Neural crest cell (in vitro differentiated cells): ENCODE data around the gene SDE2. TPM values are rescaled to one million over a fixed set of nuclear protein-coding genes. Genes with fewer than 3 reads are reported as not detected.

Experiments used
- DNase-seq: peaks from one replicate; pipeline ENCODE4 v3.0.0; 2021; ENCODE audit warnings: low read depth, mixed read lengths, low spot score
- H3K27ac Mint-ChIP-seq: one replicate; pipeline ENCODE4 v1.8.0; 2021; ENCODE audit warnings: mild to moderate bottlenecking, mixed read lengths; ENCODE audit not compliant: unreplicated experiment
- H3K27me3 Mint-ChIP-seq: 2 replicates; pipeline ENCODE4 v1.8.0; 2021; ENCODE audit warnings: low read depth, mild to moderate bottlenecking, mixed read lengths
- H3K36me3 Mint-ChIP-seq: 2 replicates; pipeline ENCODE4 v1.8.0; 2021; ENCODE audit warnings: low read depth, mild to moderate bottlenecking, mixed read lengths
- H3K4me1 Mint-ChIP-seq: 2 replicates; pipeline ENCODE4 v1.8.0; 2021; ENCODE audit warnings: mixed read lengths
- H3K4me3 Mint-ChIP-seq: one replicate; pipeline ENCODE4 v1.8.0; 2021; ENCODE audit warnings: mild to moderate bottlenecking, mixed read lengths
- H3K9me3 Mint-ChIP-seq: 2 replicates; pipeline ENCODE4 v1.8.0; 2021; ENCODE audit warnings: mixed read lengths
- total RNA-seq: library from RNA; stranded (reverse); gene quantifications from 2 replicates; pipeline ENCODE4 v1.2.1, GENCODE V29; 2021
- TF ChIP-seq, protein P1 (sequence below): fragments of 200-600 bp; sonication (generic); conservative IDR thresholded peaks from 2 replicates; pipeline ENCODE4 v1.5.0; 2021; ENCODE audit warnings: antibody characterized with exemption, mild to moderate bottlenecking

SDE2 gene
- total RNA-seq, 1 donor from 2014 or later: 18.1 TPM

DNA sequence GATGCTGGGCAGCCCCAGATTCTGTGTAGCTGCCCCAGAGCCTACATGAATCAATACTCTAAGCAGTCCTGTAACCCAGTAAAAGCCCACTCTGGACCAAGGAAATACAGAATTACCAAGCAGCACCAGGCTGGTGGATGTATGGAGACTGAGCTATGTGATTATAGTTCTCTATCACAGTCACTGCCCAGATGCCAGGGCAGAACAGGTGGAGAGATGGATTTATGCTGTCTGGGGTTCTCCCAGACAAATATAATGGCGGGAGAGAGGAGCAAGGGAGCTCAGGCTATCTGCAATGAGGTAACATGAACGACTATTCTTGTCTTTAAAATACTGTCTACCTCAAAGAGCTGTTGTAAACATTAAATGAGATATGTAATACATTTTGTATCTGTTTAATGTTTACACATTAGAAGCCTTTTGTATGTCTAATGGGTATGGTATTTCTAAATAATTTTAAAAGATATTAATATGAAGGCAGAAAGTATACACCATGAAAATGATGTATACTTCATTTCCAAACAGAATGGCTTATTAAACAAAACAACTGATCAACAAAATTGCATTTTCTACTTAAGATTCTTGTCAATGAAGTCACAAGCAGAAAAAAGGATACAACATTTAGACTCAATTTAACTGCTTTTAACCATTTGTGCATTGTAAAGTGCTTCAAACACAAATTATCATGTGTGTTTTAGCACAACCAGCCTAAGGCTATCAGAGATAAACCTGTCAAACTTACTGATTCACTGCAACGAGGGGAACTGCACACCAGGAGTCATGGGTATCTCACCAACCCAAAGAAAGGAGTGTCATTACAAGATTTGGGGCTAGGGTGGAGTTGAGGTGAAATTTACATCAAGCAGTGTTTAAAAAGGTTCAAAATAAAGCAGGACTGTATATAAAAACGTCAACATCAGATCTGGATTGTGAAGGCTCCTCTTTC, 3.0 kb downstream of the SDE2 start:
- Mint-ChIP-seq H3K4me3 (peak overlapping the region; percentile 82), H3K36me3 (no peaks in the 10 kb centered on the region), H3K27ac (peak overlapping the region; percentile 10), H3K9me3 (no peaks in the 10 kb centered on the region), H3K4me1 (peaks cover 30% of the 10 kb centered on the region), H3K27me3 (no peaks in the 10 kb centered on the region)
- no peak for DNase-seq
- TF ChIP-seq, protein P1, sequence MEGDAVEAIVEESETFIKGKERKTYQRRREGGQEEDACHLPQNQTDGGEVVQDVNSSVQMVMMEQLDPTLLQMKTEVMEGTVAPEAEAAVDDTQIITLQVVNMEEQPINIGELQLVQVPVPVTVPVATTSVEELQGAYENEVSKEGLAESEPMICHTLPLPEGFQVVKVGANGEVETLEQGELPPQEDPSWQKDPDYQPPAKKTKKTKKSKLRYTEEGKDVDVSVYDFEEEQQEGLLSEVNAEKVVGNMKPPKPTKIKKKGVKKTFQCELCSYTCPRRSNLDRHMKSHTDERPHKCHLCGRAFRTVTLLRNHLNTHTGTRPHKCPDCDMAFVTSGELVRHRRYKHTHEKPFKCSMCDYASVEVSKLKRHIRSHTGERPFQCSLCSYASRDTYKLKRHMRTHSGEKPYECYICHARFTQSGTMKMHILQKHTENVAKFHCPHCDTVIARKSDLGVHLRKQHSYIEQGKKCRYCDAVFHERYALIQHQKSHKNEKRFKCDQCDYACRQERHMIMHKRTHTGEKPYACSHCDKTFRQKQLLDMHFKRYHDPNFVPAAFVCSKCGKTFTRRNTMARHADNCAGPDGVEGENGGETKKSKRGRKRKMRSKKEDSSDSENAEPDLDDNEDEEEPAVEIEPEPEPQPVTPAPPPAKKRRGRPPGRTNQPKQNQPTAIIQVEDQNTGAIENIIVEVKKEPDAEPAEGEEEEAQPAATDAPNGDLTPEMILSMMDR: no peak

DNA sequence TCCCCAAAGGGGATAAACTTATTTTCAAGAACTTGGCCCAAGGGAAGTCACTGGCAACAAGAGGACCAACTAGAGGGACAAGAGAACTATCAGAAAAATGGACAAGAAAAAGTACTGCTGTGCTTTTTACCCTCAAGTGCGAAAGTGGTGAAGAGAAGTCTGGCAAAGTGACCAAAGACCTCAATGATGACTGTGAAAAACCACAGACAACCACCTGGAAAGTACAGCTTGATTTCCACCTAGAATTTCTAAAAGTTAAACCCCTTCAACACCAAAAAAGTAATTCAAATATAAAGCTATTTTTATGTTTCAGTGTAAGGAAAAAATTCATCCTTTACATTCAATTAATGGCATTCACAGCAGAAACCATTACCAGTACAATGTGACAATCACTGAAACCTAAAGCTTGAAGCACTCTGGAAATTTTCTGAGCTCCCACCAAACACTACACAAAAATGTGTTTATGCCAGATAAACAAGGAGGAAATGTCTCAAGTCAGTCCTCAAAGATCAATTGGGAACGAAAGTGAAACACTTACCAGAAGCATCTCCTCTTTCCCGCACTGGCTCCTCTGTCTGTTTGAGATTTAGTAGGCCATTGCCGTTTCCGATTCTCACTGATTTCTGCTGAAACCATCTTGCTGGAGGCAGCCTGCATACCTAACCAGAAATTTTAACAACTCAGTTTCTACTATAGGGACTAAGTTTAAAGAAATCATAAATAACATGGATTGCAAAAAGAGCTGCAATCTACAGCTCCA, 8.3 kb downstream of the SDE2 start:
- no peak overlapping the region for H3K4me3 Mint-ChIP-seq
- no peak for DNase-seq
- no peaks in the 10 kb centered on the region for H3K9me3 Mint-ChIP-seq
- TF ChIP-seq, protein P1: no peak
- H3K27me3 Mint-ChIP-seq: no peaks in the 10 kb centered on the region
- H3K4me1 Mint-ChIP-seq: peaks cover 2% of the 10 kb centered on the region
- peaks cover under 1% of the 10 kb centered on the region for H3K36me3 Mint-ChIP-seq
- H3K27ac Mint-ChIP-seq: no peak overlapping the region

DNA sequence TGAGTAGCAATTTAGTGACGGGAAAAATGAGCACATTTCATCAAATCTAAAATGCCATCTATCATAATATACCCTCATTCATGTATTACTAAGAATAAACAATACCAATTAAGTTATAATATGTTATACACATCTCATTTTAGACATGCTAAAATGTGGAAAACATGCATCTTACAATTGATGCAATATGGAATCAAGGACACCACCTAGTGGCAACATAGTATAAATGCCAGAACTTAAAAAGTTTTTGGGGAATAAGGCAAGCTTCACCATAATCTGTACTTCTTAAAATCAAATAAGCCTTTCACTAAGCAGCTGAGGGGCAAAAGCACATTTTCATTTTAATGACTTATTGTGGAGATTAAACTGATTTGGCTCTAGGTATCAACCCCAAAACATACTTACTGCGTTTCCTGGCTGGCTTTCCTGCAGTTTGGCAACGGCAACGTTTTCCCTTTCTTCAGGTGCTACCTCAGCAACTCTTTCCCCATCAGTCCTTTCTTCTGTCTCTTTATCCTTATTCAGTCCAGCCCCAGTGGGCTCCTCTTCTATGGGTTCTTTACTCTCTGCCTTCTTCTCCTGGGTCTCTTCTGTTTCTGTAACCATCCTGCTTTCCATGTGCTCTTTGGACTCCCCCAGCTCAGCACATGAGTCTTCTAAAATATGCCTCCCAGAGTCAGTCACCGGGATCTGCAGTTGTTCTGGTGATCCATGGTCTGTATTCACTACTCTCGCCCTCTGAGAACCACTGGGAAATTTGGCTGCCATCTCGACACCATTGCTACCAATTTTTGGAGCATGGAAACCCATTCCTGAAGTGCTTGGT, 11.4 kb downstream of the SDE2 start:
- DNase-seq: no peak
- peaks cover 13% of the 10 kb centered on the region for H3K36me3 Mint-ChIP-seq
- TF ChIP-seq, protein P1: peak; percentile 84
- no peaks in the 10 kb centered on the region for H3K4me1 Mint-ChIP-seq
- H3K27me3 Mint-ChIP-seq: no peaks in the 10 kb centered on the region
- H3K4me3 Mint-ChIP-seq: no peak overlapping the region
- peaks cover 4% of the 10 kb centered on the region for H3K9me3 Mint-ChIP-seq
- H3K27ac Mint-ChIP-seq: no peak overlapping the region

DNA sequence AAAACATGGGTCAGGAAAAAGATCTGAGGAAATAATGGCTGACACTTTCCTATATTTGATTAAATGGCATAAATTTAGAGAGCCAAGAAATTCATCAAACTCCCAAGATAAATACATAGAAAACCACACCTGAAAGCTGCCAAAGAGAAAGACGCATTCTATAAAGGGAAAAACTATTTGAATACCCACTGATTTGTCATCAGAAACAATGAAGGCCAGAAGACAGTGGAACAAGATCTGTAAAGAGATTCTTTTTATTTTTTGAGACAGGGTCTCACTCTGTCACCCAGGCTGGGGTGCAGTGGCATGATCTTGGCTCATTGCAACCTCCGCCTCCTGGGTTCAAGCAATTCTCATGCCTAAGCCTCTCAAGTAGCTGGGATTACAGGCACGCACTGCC, 17.4 kb downstream of the SDE2 start:
- H3K27ac Mint-ChIP-seq: no peak overlapping the region
- TF ChIP-seq, protein P1: no peak
- no peak overlapping the region for H3K4me3 Mint-ChIP-seq
- H3K9me3 Mint-ChIP-seq: peaks cover 12% of the 10 kb centered on the region
- H3K27me3 Mint-ChIP-seq: no peaks in the 10 kb centered on the region
- no peaks in the 10 kb centered on the region for H3K4me1 Mint-ChIP-seq
- H3K36me3 Mint-ChIP-seq: peaks cover 39% of the 10 kb centered on the region
- no peak for DNase-seq
